TTC549 (cell line): ENCODE results near the gene EIF2B2.

ENCODE experiments used
- FAIRE-seq: peaks from 2 replicates; lab custom pipeline; 2012; peaks lifted over from hg19 to GRCh38; lab: Jason Lieb, UNC

The EIF2B2 gene

DNA sequence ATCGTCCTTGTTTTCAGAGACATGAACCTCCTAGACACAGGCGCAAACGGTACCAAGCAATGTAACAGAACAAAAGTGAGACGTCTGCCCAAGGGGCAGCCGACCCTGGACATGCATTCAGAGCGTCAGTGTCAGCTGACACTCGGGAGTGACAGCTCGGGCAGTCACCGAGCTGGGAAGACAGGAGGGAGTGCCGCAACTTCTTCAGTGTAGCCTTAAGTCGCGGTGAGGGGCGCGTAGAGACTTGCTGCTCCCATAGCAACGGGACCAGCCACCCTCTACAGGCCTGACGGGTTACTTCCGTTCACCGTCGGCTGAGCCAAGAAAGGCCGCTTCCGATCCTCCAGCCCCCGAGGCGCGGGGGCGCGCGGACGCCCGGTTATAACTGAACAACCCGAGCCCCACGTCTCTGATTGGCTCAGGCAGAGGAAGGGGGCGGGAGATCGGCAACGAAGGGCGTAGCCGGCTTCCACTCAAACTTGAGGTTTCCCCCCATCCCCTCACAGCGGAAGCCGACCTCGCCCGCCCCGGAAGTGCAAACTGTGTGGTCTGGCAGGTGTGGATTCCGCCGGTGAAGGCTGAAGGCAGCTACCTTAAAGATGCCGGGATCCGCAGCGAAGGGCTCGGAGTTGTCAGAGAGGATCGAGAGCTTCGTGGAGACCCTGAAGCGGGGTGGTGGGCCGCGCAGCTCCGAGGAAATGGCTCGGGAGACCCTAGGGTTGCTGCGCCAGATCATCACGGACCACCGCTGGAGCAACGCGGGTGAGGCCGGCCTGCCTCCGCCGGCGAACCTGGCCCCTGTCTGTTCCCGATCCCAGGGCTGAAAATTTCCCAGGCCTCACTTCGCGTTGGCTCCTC is at the start of gene EIF2B2:
TSS of gene EIF2B2 (plus strand) at position 530 of the 858 bp plus-strand sequence. CDS start at position 600, 70 bp downstream.
- FAIRE-seq: peak; percentile 83

DNA sequence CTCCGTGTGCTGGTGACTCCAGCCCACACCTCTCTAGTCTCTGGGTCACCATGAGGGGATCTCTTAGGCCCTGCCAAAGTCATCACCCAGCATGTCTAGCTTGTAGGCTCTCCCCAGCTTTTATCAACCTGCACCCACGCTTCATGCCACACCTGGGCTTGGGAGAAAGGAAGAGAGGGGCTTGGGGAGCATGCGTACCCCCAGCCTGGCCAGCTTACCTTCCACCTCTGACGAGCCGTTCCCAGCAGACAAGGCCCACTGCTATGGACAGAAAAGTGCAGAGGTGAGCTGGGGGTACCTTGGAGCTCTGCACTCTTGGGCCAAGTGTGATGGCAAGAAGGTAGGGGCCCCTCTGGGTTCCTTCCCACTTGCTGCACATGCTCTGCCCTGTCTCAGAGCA is 49.0 kb upstream of the EIF2B2 start:
- no peak for FAIRE-seq

GRCh38 chr14:74954232-74954946 is 48.3 kb upstream of the EIF2B2 start:
- no peak for FAIRE-seq

DNA sequence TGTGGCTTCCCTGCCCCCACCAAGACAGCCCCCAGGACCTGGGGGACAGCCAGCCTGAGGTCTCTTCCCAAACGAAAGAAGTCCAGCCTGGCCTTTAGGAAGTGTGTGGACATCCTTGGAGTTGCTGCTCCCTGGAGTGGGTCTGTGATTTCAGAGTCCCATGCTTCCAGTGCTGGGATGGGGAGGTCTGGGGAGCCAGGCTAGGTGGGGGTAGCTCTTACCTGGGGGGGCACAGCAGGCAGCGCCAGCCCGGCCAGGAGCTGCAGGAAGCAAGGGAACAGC is 47.8 kb upstream of the EIF2B2 start:
- no peak for FAIRE-seq

DNA sequence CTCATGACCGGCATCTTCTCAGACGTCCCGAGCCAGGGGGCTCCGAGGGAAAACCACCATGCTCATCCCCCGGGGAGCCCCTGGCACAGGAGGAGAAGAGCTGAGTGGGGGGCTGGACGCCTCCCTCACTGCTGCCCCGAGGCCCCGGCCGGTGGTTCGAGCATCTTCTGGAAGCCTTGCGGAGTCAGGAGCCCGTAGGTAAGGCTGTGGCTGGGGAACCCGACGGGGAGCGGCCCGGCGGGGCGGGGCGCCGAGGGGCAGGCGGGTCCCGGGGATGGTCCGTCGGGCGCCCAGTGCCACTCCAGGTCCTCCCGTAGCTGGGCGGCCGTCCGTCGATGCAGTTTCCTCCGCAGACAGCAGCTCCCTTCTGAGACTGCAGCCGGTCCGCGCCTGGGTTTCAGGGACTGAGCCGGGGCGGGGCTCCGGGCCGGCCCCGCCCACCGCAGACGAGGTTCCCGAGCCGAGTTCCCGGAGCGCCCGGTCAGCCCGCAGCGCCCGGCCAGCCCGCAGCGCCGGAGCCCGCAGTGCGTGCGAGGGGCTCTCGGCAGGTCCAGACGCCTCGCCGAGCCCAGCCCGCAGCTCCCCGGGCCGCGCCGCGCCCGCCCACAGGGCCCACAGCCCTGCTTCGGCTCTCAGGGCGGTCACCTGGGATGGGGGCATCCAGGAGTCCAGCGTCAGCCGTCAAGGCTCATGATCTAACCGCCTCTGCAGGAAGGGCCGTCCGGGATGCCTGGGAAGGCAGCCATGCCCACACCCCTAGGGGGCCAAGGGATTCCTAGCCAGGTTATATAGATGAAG is 47.3 kb upstream of the EIF2B2 start, which contains the start of gene PGF:
TSS of gene PGF (minus strand) at position 369 of the 798 bp plus-strand sequence. CDS start at position 14, 355 bp downstream.
- no peak for FAIRE-seq

DNA sequence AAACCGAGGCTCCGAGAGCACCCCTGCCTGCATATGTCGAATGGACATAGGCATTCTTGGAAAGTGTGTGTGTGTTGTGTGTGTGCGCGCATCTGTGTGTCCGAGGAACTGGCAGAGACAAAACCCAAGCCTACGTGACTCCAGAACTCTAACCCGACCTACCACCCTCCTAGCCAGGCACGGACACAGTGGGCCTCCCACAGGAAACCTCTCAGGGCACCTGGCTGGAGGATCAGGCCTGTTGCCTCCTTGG is 46.8 kb upstream of the EIF2B2 start:
- FAIRE-seq: no peak

DNA sequence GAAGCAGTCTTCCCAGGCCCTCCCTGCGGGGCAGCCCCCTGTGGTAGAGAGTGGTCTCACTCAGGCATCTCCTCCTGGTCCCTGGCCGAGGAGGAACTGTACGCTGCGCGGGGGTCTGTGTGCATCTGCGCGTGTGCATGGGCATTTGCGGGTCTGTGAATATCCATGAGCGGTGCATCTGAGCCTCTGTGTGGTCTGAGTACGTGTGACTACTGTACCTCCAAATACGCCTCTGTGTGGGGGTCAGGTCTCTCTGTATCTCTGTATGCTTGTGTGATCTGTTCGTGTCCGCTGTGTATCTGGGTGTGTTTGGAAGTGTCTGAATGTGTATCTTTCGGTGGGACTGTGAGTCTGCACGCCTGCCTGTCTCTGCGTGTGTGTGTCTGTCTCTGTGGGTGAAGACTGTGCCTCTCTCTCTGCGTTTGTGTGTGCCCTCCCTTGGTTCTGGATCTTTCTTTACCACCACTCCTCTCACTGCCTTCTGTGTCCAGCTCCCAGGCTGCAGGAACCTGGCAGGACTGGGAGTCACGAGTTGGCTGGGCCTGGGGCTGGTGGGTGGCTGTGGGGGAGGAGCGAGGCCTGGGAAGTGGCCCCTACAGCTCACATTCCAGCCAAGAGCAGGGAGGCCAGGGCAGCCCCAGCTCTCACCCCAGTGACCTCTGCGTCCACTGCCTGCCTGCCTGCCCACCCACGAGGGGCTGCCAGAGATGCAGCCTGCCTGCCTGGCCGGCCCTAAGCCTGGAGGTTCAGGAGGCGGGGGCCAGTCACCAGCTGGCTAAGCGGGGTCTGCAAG is 46.2 kb upstream of the EIF2B2 start:
- FAIRE-seq: no peak

GRCh38 chr14:74959596-74960180 is 43.0 kb upstream of the EIF2B2 start:
- no peak for FAIRE-seq

DNA sequence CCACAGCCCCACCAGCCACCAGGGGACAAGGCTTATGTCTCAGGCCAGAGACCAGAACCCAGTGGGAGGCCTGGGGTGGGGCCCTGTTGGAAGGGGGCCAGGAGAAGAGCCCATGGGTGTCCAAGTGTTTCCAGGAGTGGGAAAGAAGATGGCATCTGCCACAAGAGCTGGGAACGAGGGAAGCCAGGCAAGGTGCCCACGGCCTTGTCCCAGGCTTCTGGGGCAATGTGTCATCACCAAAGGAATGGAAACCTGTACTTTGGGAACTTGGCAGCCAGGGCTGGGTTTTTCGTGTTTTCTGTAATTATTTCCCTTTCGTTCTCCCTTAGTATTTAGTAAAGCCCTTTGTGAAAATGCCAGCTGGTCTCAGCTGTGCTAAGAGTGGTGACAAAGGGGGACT is 42.0 kb upstream of the EIF2B2 start:
- no peak for FAIRE-seq

DNA sequence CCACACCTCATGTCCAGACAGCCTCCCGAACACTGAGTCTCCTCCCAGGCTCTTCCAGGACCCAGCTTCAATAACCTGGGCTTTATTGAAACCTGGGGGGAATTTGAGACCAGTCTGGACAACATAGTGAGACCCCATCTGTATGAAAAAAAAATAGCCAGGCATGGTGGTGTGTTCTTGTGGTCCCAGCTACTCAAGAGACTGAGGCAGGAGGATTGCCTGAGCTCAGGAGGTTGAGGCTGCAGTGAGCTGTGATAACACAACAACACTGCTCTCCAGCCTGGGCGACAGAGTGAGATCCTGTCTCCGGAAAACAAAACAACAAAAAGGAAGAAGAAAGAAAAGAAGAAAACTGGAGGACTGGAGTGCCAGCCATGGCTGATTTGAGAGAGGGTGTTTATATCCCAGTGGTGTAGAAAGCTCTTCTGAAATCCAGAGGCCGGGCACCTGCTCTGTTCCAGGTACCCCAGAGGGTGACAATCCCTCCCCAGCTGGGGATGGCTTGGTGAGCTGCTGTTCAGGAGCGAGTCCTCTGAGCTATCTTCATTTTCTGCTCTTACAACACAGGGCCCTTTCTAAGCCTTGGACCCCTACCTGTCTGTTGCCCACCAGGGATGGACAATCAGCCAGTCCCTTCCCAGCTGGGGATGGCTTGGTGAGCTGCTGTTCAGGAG is 41.3 kb upstream of the EIF2B2 start:
- no peak for FAIRE-seq

GRCh38 chr14:74962046-74962445 is 40.7 kb upstream of the EIF2B2 start:
- FAIRE-seq: no peak

GRCh38 chr14:74962493-74962892 is 40.2 kb upstream of the EIF2B2 start:
- no peak for FAIRE-seq

DNA sequence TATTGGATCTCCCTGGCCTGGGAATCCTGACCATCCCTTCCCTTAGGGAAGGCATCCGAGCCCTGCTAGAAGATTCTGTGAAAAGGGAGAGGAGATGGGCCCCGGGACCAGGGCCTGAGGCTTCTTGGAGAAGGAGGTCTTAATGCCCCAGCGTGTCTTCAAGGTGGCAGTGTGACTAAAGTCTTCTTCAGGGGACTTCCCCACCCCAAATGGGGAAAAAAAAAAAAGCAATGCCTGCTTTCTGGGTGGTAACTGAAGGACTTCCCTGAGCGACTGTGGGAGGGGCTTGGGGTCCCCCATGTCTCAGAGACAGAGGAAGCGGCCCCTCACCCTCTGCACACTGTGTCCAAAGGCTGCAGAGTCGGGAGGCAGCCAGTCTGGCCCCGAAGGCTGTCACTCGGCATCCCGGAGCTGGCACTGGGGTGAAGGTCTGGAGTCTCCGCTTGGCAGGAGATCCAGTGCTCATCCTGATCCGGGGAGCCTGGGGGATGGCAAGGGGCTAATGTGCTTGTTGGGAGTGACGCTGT is 39.5 kb upstream of the EIF2B2 start:
- no peak for FAIRE-seq

- FAIRE-seq: no peak
Measured at GRCh38 chr14:74963705-74964271, 38.9 kb upstream of the EIF2B2 start.

DNA sequence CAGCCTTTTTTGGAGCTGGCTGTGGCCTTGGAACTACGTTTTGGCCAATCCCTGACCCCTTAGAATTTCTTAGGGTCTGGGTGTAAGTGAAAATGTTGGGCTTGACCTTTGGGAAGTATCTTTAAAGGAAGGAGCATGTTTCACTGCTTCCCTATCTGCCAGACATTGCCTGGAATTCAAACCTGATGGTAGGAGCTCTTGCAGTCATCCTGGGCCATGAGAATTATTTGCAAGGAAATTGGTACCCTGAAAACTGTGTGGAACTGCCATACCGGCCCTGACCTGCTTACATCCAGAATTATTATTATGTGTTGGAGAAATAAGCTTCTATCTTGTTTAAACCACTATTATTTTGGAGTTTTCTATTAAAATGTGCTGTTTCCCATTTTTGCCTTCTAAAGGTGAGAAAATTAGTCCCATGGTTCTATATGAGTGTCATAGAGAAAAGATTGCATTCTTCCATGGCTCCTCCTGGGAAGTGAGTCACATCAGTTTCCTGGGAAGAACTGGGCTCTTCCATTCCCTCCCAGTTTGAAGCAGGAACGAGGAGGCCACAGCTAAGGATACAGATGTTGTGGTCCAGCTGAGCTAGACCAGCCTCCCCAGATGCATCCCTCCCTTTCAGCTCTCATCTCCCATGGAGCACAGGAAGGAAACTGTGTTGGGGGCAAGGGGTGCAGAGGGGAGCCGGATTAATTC is 37.8 kb upstream of the EIF2B2 start:
- no peak for FAIRE-seq

GRCh38 chr14:74965486-74966153 is 37.1 kb upstream of the EIF2B2 start:
- no peak for FAIRE-seq

GRCh38 chr14:74968811-74969210 is 33.9 kb upstream of the EIF2B2 start:
- FAIRE-seq: no peak

DNA sequence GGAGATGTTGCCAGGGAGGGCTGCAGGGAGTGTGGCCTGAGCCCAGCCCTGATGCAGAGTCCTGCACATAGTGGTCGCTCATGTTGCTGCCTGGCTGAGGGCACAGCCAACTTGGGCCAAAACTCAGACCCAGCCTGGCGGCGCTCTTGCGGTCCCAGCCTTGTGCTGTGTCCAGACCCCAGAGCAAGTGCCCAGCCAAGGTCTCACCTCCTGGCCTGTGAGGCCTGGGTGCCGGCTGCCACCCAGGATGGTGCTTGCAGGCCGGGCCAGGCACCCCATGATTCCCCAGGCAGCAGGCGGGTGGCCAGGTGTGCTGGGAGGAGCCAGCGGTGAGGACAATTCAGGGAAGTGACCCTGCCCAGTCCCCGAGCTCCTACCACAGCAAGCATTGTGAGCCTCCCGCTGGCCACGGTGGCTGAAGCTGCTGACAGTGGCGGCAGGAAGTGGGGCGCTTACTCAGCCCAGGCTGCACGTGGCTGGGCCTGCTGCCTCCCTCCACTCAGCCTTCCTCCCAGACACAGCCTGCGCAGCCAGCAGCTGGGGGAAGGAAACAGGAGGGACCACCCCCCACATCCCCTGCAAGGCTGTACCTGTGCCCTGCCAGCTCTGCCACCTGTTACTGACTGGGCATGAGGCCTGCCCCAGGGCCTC is 29.6 kb upstream of the EIF2B2 start:
- no peak for FAIRE-seq

DNA sequence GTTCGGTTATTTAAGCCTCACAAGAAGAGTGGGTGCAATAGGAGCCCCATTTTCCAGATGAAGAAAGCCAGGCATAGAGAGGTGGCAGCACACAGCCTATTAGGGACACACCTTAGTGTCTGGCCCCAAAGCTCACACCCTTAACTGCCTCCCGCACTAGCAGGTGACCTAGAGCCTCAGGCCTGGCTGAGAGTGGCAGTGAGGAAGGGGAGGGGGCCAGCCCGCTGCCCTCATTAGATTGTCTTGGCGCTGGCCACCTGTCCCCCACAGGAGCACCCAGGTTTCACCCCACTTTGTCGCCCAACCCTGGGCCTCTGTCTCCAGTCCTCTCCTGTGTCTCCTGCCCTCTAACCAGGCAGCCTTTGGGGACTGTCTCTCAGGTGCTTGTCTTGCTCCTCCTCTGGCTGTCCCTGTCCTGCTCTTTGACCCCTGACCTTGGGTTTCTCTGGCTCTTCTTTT is 28.8 kb upstream of the EIF2B2 start:
- FAIRE-seq: no peak
